ENCODE data around the gene CDH22. TPM values are rescaled to one million over a fixed set of nuclear protein-coding genes. Genes with fewer than 3 reads are reported as not detected.

CDH22 gene
- total and polyA plus RNA-seq, 2 donors (not counting 1 experiment from before 2014, with no cell fraction given), result not detected

DNA sequence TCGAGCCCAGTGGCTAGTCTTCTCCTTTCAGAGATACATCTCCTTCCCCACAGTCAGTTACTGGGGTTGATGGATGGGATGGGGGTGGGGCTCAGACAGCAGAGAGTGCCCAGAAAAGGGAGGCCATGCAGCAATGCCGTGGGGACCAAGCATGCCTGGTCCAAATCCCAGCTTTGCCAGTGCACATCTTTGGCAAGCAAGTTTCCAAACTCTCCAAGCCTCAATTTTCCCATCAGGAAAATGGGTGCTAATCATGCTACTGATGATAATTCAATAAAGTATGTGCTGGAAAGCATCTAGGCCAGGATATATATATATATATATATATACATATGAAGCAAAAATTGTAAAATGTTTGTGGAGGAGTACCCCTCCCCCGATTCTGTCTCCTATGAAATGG lies 111.3 kb downstream of the CDH22 start:
- Histone ChIP-seq H3K36me3 (replicated peaks in 1 of 2; ENCODE audit: control extremely low read depth in 1 of 2, control insufficient read depth in 1 of 2, extremely low read depth in 1 of 2, insufficient read depth in 2 of 2, low read length in 1 of 2) (no peaks in the 10 kb centered on the region), H3K4me2 (replicated peaks; ENCODE audit: low read depth, low read length, poor library complexity, severe bottlenecking) (no peak overlapping the region), H3K27ac (ENCODE audit: low read length in 2 of 2) (no peak overlapping the region), H3K9me3 (ENCODE audit: control extremely low read depth in 1 of 3, control insufficient read depth in 2 of 3, insufficient read depth in 1 of 3, low read length in 2 of 3) (peaks cover 0 to 7% (median 0%) of the 10 kb centered on the region in 3 donors), H3K4me1 (ENCODE audit: control insufficient read depth in 2 of 2, insufficient read depth in 2 of 2, low read length in 2 of 2) (no peaks in the 10 kb centered on the region), H3K79me2 (ENCODE audit: control insufficient read depth, insufficient read depth, low read length) (no peaks in the 10 kb centered on the region), H2AFZ (ENCODE audit: insufficient read depth, low read depth, low read length, poor library complexity, severe bottlenecking) (no peak overlapping the region), H4K20me1 (ENCODE audit: control insufficient read depth, insufficient read depth, low read length, poor library complexity, severe bottlenecking) (no peaks in the 10 kb centered on the region), H3K27me3 (replicated peaks in 1 of 4; ENCODE audit: control extremely low read depth in 1 of 4, control insufficient read depth in 3 of 4, insufficient read depth in 4 of 4, low read length in 3 of 4) (peaks cover 0 to 30% (median 5%) of the 10 kb centered on the region in 4 experiments), H3K9ac (ENCODE audit: low read length) (no peak overlapping the region), H3K4me3 (ENCODE audit: control extremely low read depth in 1 of 5, extremely low read depth in 1 of 5, insufficient read depth in 1 of 5, low read depth in 2 of 5, low read length in 4 of 5) (no peak overlapping the region)
- POLR2A ChIA-PET, result no interaction called here
- no peak for TF ChIP-seq EZH2 (IDR thresholded peaks at IDR 0.05; ENCODE audit: borderline replicate concordance, insufficient read depth, low read depth, low read length, poor library complexity, severe bottlenecking)
- TF ChIP-seq, protein P1, sequence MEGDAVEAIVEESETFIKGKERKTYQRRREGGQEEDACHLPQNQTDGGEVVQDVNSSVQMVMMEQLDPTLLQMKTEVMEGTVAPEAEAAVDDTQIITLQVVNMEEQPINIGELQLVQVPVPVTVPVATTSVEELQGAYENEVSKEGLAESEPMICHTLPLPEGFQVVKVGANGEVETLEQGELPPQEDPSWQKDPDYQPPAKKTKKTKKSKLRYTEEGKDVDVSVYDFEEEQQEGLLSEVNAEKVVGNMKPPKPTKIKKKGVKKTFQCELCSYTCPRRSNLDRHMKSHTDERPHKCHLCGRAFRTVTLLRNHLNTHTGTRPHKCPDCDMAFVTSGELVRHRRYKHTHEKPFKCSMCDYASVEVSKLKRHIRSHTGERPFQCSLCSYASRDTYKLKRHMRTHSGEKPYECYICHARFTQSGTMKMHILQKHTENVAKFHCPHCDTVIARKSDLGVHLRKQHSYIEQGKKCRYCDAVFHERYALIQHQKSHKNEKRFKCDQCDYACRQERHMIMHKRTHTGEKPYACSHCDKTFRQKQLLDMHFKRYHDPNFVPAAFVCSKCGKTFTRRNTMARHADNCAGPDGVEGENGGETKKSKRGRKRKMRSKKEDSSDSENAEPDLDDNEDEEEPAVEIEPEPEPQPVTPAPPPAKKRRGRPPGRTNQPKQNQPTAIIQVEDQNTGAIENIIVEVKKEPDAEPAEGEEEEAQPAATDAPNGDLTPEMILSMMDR (IDR thresholded peaks at IDR 0.05), result no peak
- ATAC-seq (ENCODE audit: low read depth) (no peak), DNase-seq (no peak)
- WGBS (ENCODE audit: insufficient coverage), result no CpG with 5 or more reads among the region's 3 CpGs
- CTCF ChIA-PET, result interaction anchor here (1.3 kb wide), 1 partner anchor 22 kb away, joined by 3 read pairs; no protein-coding TSS in a partner anchor
- peaks cover 35% of the 10 kb centered on the region for H3K27me3 Mint-ChIP-seq
- H3K9me3 Mint-ChIP-seq (ENCODE audit: insufficient read depth), result no peaks in the 10 kb centered on the region
- H3K4me3 Mint-ChIP-seq, result no peak overlapping the region
- H3K4me1 Mint-ChIP-seq, result no peaks in the 10 kb centered on the region
- intact Hi-C loops (cut with micrococcal nuclease), result no loop called here
- no peak overlapping the region for H3K27ac Mint-ChIP-seq

GRCh38 chr20:46195264-46196036 lies 112.8 kb downstream of the CDH22 start:
- H3K27me3 Mint-ChIP-seq, result peaks cover 30% of the 10 kb centered on the region
- H3K4me3 ChIP-seq (ENCODE audit: control extremely low read depth in 1 of 5, extremely low read depth in 1 of 5, insufficient read depth in 1 of 5, low read depth in 2 of 5, low read length in 4 of 5), result no peak overlapping the region
- peaks cover 0 to 23% (median 2%) of the 10 kb centered on the region in 4 experiments for H3K27me3 ChIP-seq (replicated peaks in 1 of 4; ENCODE audit: control extremely low read depth in 1 of 4, control insufficient read depth in 3 of 4, insufficient read depth in 4 of 4, low read length in 3 of 4)
- no peak for ATAC-seq (ENCODE audit: low read depth)
- no peak overlapping the region for H3K9ac ChIP-seq (ENCODE audit: low read length)
- intact Hi-C loops (cut with micrococcal nuclease), result no loop called here
- POLR2A ChIA-PET, result no interaction called here
- no peak overlapping the region for H2AFZ ChIP-seq (ENCODE audit: insufficient read depth, low read depth, low read length, poor library complexity, severe bottlenecking)
- 68% methylated on average over 12 of the region's 17 CpGs for WGBS (ENCODE audit: insufficient coverage)
- no peaks in the 10 kb centered on the region for H3K79me2 ChIP-seq (ENCODE audit: control insufficient read depth, insufficient read depth, low read length)
- H3K9me3 Mint-ChIP-seq (ENCODE audit: insufficient read depth), result no peaks in the 10 kb centered on the region
- no peak for TF ChIP-seq EZH2 (IDR thresholded peaks at IDR 0.05; ENCODE audit: borderline replicate concordance, insufficient read depth, low read depth, low read length, poor library complexity, severe bottlenecking)
- TF ChIP-seq, protein P1 (IDR thresholded peaks at IDR 0.05), result no peak
- no peak overlapping the region for H3K4me3 Mint-ChIP-seq
- H3K36me3 ChIP-seq (replicated peaks in 1 of 2; ENCODE audit: control extremely low read depth in 1 of 2, control insufficient read depth in 1 of 2, extremely low read depth in 1 of 2, insufficient read depth in 2 of 2, low read length in 1 of 2), result no peaks in the 10 kb centered on the region
- H3K4me1 Mint-ChIP-seq, result no peaks in the 10 kb centered on the region
- H3K4me1 ChIP-seq (ENCODE audit: control insufficient read depth in 2 of 2, insufficient read depth in 2 of 2, low read length in 2 of 2), result no peaks in the 10 kb centered on the region
- no peak for DNase-seq
- CTCF ChIA-PET, result no interaction called here
- H4K20me1 ChIP-seq (ENCODE audit: control insufficient read depth, insufficient read depth, low read length, poor library complexity, severe bottlenecking), result no peaks in the 10 kb centered on the region
- H3K27ac Mint-ChIP-seq, result no peak overlapping the region
- H3K4me2 ChIP-seq (replicated peaks; ENCODE audit: low read depth, low read length, poor library complexity, severe bottlenecking), result no peak overlapping the region
- no peak overlapping the region for H3K27ac ChIP-seq (ENCODE audit: low read length in 2 of 2)
- peaks cover 0 to 14% (median 0%) of the 10 kb centered on the region in 3 donors for H3K9me3 ChIP-seq (ENCODE audit: control extremely low read depth in 1 of 3, control insufficient read depth in 2 of 3, insufficient read depth in 1 of 3, low read length in 2 of 3)
